ENCODE results near the gene SCRN1. TPM values are rescaled to one million over a fixed set of nuclear protein-coding genes. Genes with fewer than 3 reads are reported as not detected.

SCRN1 gene
- total RNA-seq, 4 donors from 2014 or later: 18.8 to 37.4 (median 32.4) TPM

GRCh38 chr7:29881724-29882123, 107.9 kb downstream of the SCRN1 start:
- TF ChIP-seq CTCF (IDR thresholded peaks at IDR 0.05; ENCODE audit: low read depth): no peak

- no peak for TF ChIP-seq CTCF (IDR thresholded peaks at IDR 0.05; ENCODE audit: low read depth)
These were observed 110.0 kb downstream of the SCRN1 start for GRCh38 chr7:29879609-29880008.

GRCh38 chr7:29878081-29878688, 111.4 kb downstream of the SCRN1 start:
- TF ChIP-seq CTCF (IDR thresholded peaks at IDR 0.05; ENCODE audit: low read depth): no peak

- TF ChIP-seq CTCF (IDR thresholded peaks at IDR 0.05; ENCODE audit: low read depth): no peak
These were observed 112.4 kb downstream of the SCRN1 start for GRCh38 chr7:29877196-29877595.

DNA sequence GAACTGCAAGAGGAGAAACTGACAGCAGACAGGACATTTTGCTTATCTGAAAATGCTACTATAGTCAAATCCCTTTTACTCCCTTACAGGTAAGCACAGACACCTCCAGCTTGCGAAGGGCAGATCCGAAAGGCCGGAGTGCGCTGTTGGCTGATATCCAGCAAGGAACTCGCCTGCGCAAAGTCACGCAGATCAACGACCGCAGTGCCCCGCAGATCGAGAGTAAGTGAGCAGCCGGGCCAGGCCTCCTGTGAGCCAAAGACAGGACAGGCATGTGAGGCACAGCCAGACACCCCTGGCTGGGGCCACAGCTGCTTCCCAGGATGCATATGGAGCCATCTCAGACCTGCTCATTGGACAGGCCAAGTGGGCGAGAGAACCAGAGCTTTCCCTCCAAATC, 113.9 kb downstream of the SCRN1 start:
- no peak for TF ChIP-seq CTCF (IDR thresholded peaks at IDR 0.05; ENCODE audit: low read depth)

GRCh38 chr7:29873644-29874294, 115.8 kb downstream of the SCRN1 start:
- no peak for TF ChIP-seq CTCF (IDR thresholded peaks at IDR 0.05; ENCODE audit: low read depth)

DNA sequence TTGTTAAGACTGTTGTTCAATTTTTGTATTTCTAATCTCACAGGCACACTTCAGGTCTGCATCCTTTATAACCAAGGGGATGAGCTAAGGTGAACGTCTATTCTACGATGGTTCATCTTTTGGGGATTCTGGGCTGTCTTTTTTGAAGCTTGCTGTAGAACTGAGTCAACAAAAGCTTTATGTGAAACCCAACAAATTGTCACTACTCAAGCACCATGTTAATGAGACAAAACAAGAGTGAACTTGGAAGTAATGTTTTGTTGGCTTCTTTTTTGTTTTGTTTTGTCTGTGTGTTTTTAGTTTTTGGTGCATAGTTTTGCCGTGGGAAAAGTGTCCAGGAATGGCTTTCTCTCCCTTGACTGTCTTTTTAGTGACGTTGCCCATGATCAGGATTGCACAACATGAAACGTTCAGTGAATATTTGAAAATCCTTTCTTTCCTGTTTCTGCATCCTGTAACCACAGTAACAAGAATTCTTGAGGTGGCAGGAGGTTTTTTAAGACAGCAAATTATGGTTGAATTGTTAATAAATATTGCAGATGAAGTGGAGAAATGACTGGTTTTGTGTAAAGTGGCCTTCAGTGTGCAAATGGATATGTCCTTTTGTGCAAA, 117.7 kb downstream of the SCRN1 start:
- no peak for TF ChIP-seq CTCF (IDR thresholded peaks at IDR 0.05; ENCODE audit: low read depth)

Measured in subcutaneous adipose tissue (tissue), 4 donors.